SU-DHL-6 (cell line): ENCODE results near the gene PAQR4.

Experiments used
- CTCF ChIP-seq: fragments of 200-600 bp; sonication (generic); IDR thresholded peaks from one replicate; pipeline ENCODE4 v1.5.1; 2017; ENCODE audit warnings: antibody characterized with exemption, mild to moderate bottlenecking, low read length, moderate library complexity; ENCODE audit not compliant: insufficient read depth, poor library complexity, severe bottlenecking
- EZH2phosphoT487 ChIP-seq: fragments of 200-600 bp; sonication (generic), shearing (Covaris generic); conservative IDR thresholded peaks from 2 replicates; pipeline ENCODE4 v1.6.1; 2018; ENCODE audit warnings: mild to moderate bottlenecking, antibody characterized with exemption, low read length, moderate library complexity, mixed read lengths

- no peak for TF ChIP-seq CTCF
- TF ChIP-seq EZH2phosphoT487, result no peak
Observed at GRCh38 chr16:2987833-2988232, 18.7 kb downstream of the PAQR4 start.
